Measurements from ENCODE around the gene SSTR1.

Gene SSTR1, protein sequence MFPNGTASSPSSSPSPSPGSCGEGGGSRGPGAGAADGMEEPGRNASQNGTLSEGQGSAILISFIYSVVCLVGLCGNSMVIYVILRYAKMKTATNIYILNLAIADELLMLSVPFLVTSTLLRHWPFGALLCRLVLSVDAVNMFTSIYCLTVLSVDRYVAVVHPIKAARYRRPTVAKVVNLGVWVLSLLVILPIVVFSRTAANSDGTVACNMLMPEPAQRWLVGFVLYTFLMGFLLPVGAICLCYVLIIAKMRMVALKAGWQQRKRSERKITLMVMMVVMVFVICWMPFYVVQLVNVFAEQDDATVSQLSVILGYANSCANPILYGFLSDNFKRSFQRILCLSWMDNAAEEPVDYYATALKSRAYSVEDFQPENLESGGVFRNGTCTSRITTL

DNA sequence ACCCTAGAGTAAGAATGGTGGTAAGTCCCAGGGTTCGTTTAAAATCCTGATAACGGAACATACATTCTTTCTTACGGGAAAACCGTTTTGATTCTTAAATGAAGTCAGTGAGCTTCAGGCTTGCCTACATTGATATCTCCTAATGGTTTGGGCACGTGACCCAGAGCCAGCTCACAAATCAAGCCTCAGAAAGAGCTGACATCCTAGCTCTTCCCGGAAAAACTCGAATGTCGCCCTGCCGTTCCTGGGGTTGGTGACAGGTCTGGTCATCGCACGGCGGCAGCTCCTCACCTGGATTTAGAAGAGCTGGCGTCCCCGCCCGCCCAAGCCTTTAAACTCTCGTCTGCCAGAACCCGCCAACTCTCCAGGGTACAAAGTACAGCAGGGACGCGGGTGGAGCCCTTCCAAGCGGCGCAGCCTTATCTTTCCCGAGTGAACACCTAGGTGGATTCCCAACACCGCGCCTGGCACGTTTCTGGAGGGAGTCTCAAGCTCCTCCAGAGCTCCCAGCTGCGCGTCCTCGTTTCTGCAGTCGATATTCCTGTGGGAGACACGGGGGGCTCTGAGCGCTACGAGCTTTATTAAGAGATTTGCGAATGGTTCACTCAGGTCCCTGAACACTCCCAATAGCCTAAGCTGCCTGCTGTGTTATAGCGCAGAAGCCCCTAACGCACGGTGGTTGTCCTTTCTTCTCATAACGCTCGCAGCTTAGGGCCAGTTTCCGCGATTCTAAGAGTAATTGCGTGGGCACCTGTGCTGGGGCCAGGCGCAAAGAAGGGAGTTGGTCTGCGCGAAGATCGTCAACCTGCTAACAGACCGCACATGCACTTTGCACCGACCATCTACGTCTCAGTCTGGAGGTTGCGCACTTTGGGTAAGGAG, at the start of gene SSTR1:
Gene SSTR1 (plus strand): TSS at position 169 of the 882 bp plus-strand sequence. CDS start 1,486 bp downstream, outside the sequence.
- DNase-seq (ENCODE audit: low spot score), result no peak
- no peak within 1 kb of the TSS for H3K27ac ChIP-seq
- H3K4me3 ChIP-seq, result peak within 1 kb of the TSS; percentile 66
- TF ChIP-seq, protein P1, sequence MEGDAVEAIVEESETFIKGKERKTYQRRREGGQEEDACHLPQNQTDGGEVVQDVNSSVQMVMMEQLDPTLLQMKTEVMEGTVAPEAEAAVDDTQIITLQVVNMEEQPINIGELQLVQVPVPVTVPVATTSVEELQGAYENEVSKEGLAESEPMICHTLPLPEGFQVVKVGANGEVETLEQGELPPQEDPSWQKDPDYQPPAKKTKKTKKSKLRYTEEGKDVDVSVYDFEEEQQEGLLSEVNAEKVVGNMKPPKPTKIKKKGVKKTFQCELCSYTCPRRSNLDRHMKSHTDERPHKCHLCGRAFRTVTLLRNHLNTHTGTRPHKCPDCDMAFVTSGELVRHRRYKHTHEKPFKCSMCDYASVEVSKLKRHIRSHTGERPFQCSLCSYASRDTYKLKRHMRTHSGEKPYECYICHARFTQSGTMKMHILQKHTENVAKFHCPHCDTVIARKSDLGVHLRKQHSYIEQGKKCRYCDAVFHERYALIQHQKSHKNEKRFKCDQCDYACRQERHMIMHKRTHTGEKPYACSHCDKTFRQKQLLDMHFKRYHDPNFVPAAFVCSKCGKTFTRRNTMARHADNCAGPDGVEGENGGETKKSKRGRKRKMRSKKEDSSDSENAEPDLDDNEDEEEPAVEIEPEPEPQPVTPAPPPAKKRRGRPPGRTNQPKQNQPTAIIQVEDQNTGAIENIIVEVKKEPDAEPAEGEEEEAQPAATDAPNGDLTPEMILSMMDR (IDR thresholded peaks at IDR 0.05), result no peak

DNA sequence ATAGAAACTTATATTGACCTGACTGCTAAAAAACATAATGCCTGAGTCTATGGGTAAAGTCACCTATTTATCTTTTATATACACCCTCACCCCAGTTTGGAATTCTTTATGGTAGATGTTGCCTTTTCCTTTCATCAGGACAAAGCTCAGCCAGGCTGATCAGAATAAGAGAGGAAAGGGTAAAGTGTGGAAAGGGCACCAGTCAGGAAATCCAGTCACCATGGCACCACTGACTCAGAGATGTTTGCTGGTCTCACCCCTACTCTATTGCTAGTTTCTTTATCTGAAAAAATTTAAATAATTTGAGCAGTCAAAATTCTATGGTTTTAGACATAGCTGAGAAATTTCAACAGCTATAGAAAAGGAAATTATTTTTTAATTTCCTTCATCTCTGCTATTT, 49.2 kb upstream of the SSTR1 start:
- TF ChIP-seq, protein P1 (IDR thresholded peaks at IDR 0.05), result no peak

DNA sequence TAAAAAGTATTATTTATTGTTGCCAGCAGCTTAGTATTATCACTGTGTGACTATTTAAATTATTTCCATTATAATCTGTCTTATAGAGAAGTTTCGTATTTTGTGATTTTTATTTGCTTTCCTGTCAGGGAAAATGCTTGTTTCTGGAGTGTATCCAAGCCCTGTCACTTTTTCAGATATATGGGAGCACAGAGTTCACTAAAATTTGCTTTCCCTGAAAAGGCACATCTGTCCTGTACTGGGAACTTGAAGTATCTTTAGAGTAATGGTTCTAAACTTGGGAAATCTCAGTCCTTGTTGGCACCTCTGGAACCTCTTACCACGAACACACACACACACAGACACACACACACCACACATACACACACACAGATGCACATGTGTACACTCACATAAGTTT, 39.3 kb upstream of the SSTR1 start:
- TF ChIP-seq, protein P1 (IDR thresholded peaks at IDR 0.05), result no peak
- H3K27ac ChIP-seq, result no peak overlapping the region
- no peak overlapping the region for H3K4me3 ChIP-seq
- no peak for DNase-seq (ENCODE audit: low spot score)

More for the DNA sequence above, 49.2 kb upstream of the SSTR1 start:
- DNase-seq (ENCODE audit: low spot score), result no peak
- Histone ChIP-seq H3K27ac (no peak overlapping the region), H3K4me3 (no peak overlapping the region)

DNA sequence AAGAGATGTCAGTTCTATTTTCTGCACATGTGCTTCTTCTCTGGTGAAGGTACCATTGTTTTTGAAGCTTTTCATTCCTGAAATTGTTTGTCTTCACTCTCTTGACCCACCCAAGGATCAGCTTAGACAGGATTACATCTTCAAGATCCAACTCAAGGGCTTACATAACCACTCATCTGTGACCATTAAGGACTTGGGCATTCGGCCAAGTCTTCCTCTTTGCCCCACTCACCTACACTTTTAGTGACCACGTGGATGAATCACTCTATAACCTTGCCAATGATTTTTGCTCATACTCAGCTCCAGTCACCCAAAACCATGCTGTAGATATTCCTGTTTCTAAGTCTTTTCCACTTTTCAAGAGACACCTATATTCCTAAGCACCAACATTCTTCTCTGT, 36.5 kb upstream of the SSTR1 start:
- TF ChIP-seq, protein P1 (IDR thresholded peaks at IDR 0.05), result no peak
- Histone ChIP-seq H3K4me3 (no peak overlapping the region), H3K27ac (no peak overlapping the region)
- no peak for DNase-seq (ENCODE audit: low spot score)

DNA sequence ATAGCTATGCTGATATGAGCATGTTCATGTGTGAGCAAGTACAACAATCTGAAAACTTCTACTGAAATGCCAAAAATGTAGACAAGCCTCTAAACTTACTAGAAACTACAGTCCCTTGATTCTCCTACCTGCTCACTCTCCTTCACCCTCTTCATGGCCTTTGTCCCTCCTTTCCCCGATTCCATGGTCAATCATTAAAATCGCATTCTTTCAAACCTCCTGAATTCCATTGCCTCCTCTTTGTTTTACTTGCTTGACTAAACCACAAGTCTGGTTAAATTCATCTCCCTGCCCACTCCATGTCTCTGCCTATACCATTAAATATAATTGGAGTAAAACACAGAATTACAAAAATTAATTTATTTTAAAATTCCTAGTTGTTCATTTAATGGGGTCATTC, 33.0 kb upstream of the SSTR1 start:
- H3K27ac ChIP-seq, result no peak overlapping the region
- TF ChIP-seq, protein P1 (IDR thresholded peaks at IDR 0.05), result no peak
- no peak overlapping the region for H3K4me3 ChIP-seq
- no peak for DNase-seq (ENCODE audit: low spot score)

DNA sequence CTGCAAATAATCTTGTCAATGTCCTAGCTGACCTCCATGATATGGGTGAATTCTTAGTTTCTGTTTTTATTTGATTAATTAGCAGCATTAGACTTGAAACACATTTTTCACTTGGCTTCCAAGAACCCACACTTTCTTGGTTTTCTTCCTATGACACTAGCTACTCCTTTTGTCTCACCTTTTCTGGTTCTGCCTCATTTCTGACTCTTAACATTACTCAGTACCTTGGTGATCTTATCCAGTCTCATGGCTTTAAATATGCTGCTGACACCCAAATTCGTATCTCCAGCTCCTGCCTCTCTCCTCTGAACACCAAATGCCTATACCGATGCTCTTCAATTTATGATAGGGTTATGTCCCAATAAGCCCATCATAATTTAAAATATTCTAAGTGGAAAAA, 32.0 kb upstream of the SSTR1 start:
- Histone ChIP-seq H3K4me3 (no peak overlapping the region), H3K27ac (no peak overlapping the region)
- DNase-seq (ENCODE audit: low spot score), result no peak
- TF ChIP-seq, protein P1 (IDR thresholded peaks at IDR 0.05), result no peak

Measured in coronary artery (tissue), 2 donors.